ENCODE data around the gene SPG21. TPM values are rescaled to one million over a fixed set of nuclear protein-coding genes. Genes with fewer than 3 reads are reported as not detected.

The SPG21 gene
- total and polyA plus RNA-seq, 2 of the 4 experiments (the other 2 are of a cell fraction): 59.9 to 60.8 TPM

DNA sequence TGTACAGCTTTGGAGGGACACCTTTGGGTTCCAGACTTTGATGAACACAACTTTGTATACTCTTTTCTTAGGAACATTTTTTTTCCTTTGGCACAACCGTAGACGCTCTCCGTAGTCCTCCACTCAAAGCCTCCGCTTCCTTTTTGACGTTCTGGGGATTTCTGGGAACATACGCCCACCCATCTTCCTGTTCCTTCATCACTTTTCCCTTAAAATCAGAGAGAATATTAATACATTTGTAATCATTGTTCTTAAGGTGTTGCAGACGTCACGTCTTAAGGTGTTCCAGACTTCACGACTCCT, 405 bp upstream of the SPG21 start:
- Histone ChIP-seq H3K56ac (ENCODE audit: extremely low read depth, insufficient read depth, low read length) (peak overlapping the region; percentile 73), H3K9ac (ENCODE audit: low read depth, low read length) (peak overlapping the region; percentile 47), H3K18ac (ENCODE audit: low read depth, low read length) (peak overlapping the region; percentile 49), H4K91ac (ENCODE audit: insufficient read depth, low read depth, low read length) (peak overlapping the region; percentile 72), H3K36me3 (ENCODE audit: control insufficient read depth, insufficient read depth, low read length) (no peaks in the 10 kb centered on the region), H2BK20ac (ENCODE audit: low read depth, low read length) (peak overlapping the region; percentile 19; the same call in 1 of the 2 replicates), H2BK120ac (ENCODE audit: low read depth, low read length) (peak overlapping the region; percentile 7), H2AFZ (replicated peaks; ENCODE audit: low read length, poor library complexity) (peak overlapping the region; percentile 97), H4K20me1 (ENCODE audit: insufficient read depth, low read length) (no peaks in the 10 kb centered on the region; the same call in none of the 2 replicates), H3K14ac (replicated peaks; ENCODE audit: low read depth, low read length) (peak overlapping the region; percentile 82), H2AK5ac (ENCODE audit: low read depth, low read length) (peak overlapping the region; percentile 10; the same call in 1 of the 2 replicates), H3K9me1 (ENCODE audit: insufficient read depth, low read length) (peaks cover 6% of the 10 kb centered on the region), H3K4ac (ENCODE audit: low read depth, low read length) (peak overlapping the region; percentile 76), H2AK9ac (replicated peaks; ENCODE audit: low read depth, low read length, poor library complexity) (peak overlapping the region; percentile 96), H3K27ac (ENCODE audit: insufficient read depth, low read length) (peak overlapping the region; percentile 51), H4K8ac (ENCODE audit: low read depth in 2 of 2, low read length in 2 of 2) (peak overlapping the region; percentile 61 to 96), H3K4me2 (ENCODE audit: low read depth, low read length) (peak overlapping the region; percentile 38), H4K5ac (ENCODE audit: low read depth, low read length) (peak overlapping the region; percentile 28), H3K23ac (ENCODE audit: low read depth, low read length) (peak overlapping the region; percentile 52), H3K79me1 (ENCODE audit: low read depth in 1 of 2, low read length in 2 of 2) (peaks cover 3 to 41% of the 10 kb centered on the region in 2 experiments; a peak in 3 of 4 replicates), H2BK5ac (ENCODE audit: low read depth, low read length, poor library complexity, severe bottlenecking) (peak overlapping the region; percentile 73), H3K27me3 (ENCODE audit: control insufficient read depth, insufficient read depth, low read length) (no peaks in the 10 kb centered on the region), H2BK15ac (ENCODE audit: low read depth, low read length) (peak overlapping the region; percentile 59; the same call in 1 of the 3 replicates), H3K4me3 (ENCODE audit: insufficient read depth, low read depth, low read length) (peak overlapping the region; percentile 51), H3K4me1 (ENCODE audit: control insufficient read depth, insufficient read depth, low read length) (peaks cover 5% of the 10 kb centered on the region), H3K9me3 (ENCODE audit: control insufficient read depth, insufficient read depth, low read length) (no peaks in the 10 kb centered on the region)
- BruUV-seq (replicated peaks): no TSS peak
- in situ Hi-C loops (cut with MboI; ENCODE audit: low sequenced_read_pairs) (no loop called here), intact Hi-C loops (cut with micrococcal nuclease) (no loop called here), dilution Hi-C loops (cut with HindIII; ENCODE audit: low sequenced_read_pairs, unreplicated experiment) (no loop called here)
- ChIA-PET CTCF (no interaction called here), POLR2A (ENCODE audit: unreplicated experiment) (no interaction called here)
- ATAC-seq (ENCODE audit: low read depth) (peak; percentile 7), DNase-seq (no peak)
- WGBS, 2 experiments (ENCODE audit: extremely low coverage in 2 of 2, insufficient read length in 1 of 2): no CpG with 5 or more reads among the region's 9 CpGs
- TF ChIP-seq, protein P1, sequence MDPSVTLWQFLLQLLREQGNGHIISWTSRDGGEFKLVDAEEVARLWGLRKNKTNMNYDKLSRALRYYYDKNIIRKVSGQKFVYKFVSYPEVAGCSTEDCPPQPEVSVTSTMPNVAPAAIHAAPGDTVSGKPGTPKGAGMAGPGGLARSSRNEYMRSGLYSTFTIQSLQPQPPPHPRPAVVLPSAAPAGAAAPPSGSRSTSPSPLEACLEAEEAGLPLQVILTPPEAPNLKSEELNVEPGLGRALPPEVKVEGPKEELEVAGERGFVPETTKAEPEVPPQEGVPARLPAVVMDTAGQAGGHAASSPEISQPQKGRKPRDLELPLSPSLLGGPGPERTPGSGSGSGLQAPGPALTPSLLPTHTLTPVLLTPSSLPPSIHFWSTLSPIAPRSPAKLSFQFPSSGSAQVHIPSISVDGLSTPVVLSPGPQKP (IDR thresholded peaks at IDR 0.05; ENCODE audit: borderline replicate concordance, low read depth, low read length): no peak
- TF ChIP-seq RAD21 (IDR thresholded peaks at IDR 0.05; ENCODE audit: low read length) (no peak), CHD1 (IDR thresholded peaks at IDR 0.05; ENCODE audit: low read depth, low read length) (no peak), CEBPB (IDR thresholded peaks at IDR 0.05; ENCODE audit: low read depth, low read length) (no peak), RFX5 (IDR thresholded peaks at IDR 0.05; ENCODE audit: low read depth, low read length) (no peak), FOS (IDR thresholded peaks at IDR 0.05; ENCODE audit: low read depth, low read length) (no peak), MAZ (IDR thresholded peaks at IDR 0.05; ENCODE audit: borderline replicate concordance, low read depth, low read length) (no peak), NFE2L2 (IDR thresholded peaks at IDR 0.05; ENCODE audit: low read depth, low read length) (no peak), BHLHE40 (IDR thresholded peaks at IDR 0.05; ENCODE audit: low read depth, low read length) (no peak), SMC3 (IDR thresholded peaks at IDR 0.05; ENCODE audit: low read depth, low read length) (no peak), MXI1 (IDR thresholded peaks at IDR 0.05; ENCODE audit: borderline replicate concordance, low read depth, low read length) (no peak), POLR2A (IDR thresholded peaks at IDR 0.05; ENCODE audit: low read depth, low read length) (no peak), MAFK (IDR thresholded peaks at IDR 0.05; ENCODE audit: low read depth, low read length) (no peak), RCOR1 (IDR thresholded peaks at IDR 0.05; ENCODE audit: insufficient replicate concordance, low read length) (no peak)
- TF ChIP-seq, protein P2, sequence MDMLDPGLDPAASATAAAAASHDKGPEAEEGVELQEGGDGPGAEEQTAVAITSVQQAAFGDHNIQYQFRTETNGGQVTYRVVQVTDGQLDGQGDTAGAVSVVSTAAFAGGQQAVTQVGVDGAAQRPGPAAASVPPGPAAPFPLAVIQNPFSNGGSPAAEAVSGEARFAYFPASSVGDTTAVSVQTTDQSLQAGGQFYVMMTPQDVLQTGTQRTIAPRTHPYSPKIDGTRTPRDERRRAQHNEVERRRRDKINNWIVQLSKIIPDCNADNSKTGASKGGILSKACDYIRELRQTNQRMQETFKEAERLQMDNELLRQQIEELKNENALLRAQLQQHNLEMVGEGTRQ (IDR thresholded peaks at IDR 0.05; ENCODE audit: low read depth, low read length): no peak
- TF ChIP-seq, protein P3, sequence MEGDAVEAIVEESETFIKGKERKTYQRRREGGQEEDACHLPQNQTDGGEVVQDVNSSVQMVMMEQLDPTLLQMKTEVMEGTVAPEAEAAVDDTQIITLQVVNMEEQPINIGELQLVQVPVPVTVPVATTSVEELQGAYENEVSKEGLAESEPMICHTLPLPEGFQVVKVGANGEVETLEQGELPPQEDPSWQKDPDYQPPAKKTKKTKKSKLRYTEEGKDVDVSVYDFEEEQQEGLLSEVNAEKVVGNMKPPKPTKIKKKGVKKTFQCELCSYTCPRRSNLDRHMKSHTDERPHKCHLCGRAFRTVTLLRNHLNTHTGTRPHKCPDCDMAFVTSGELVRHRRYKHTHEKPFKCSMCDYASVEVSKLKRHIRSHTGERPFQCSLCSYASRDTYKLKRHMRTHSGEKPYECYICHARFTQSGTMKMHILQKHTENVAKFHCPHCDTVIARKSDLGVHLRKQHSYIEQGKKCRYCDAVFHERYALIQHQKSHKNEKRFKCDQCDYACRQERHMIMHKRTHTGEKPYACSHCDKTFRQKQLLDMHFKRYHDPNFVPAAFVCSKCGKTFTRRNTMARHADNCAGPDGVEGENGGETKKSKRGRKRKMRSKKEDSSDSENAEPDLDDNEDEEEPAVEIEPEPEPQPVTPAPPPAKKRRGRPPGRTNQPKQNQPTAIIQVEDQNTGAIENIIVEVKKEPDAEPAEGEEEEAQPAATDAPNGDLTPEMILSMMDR (conservative IDR thresholded peaks at IDR 0.05; ENCODE audit: low read depth, low read length): no peak
